B cell (primary cell): ENCODE measurements around the gene SPDYE18.
"Not testable (repeated sequence)": the region's sequence is repeated elsewhere in the genome, so short reads cannot be mapped to it uniquely, and the experiment has no call there.

ENCODE experiments used
- EZH2 ChIP-seq: IDR thresholded peaks from 2 replicates; pipeline ENCODE4 v1.6.1; 2012; ENCODE audit warnings: borderline replicate concordance, low read depth, mild to moderate bottlenecking, moderate library complexity, low read length; ENCODE audit not compliant: insufficient read depth, poor library complexity, severe bottlenecking
- TF ChIP-seq, protein P1 (sequence below): fragments of 200-600 bp; IDR thresholded peaks from one replicate; pipeline ENCODE4 v1.8.0; 2022; ENCODE audit warnings: antibody characterized with exemption, mild to moderate bottlenecking

DNA sequence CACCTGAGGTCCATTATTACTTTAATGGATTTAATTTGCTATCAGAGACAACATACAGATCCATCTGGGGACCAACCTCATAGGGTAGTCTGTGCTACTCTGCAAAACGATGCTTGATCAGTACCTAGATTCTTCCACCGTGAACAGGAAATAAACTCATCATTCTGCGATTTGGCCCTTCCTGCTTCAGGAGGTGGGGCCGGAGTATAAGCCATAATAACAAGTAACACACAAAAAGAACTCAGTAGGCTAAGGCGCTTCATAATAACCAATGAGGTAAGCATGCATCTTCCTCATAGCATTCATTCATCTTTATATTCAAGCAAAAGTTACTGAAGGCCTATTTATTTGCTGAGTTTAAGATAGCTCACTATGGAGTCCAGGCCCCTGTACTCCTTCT is 17.3 kb upstream of the SPDYE18 start:
- TF ChIP-seq, protein P1, sequence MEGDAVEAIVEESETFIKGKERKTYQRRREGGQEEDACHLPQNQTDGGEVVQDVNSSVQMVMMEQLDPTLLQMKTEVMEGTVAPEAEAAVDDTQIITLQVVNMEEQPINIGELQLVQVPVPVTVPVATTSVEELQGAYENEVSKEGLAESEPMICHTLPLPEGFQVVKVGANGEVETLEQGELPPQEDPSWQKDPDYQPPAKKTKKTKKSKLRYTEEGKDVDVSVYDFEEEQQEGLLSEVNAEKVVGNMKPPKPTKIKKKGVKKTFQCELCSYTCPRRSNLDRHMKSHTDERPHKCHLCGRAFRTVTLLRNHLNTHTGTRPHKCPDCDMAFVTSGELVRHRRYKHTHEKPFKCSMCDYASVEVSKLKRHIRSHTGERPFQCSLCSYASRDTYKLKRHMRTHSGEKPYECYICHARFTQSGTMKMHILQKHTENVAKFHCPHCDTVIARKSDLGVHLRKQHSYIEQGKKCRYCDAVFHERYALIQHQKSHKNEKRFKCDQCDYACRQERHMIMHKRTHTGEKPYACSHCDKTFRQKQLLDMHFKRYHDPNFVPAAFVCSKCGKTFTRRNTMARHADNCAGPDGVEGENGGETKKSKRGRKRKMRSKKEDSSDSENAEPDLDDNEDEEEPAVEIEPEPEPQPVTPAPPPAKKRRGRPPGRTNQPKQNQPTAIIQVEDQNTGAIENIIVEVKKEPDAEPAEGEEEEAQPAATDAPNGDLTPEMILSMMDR, result not testable (repeated sequence)
- TF ChIP-seq EZH2, result not testable (repeated sequence)
